Neural progenitor cell (in vitro differentiated cells): ENCODE data around the gene CCSER1.

Source experiments
- EZH2 ChIP-seq: fragments of 200-600 bp; sonication (generic); IDR thresholded peaks from 2 replicates; pipeline ENCODE4 v1.6.1; 2017; ENCODE audit warnings: antibody characterized with exemption, mild to moderate bottlenecking, moderate library complexity
- TF ChIP-seq, protein P1 (sequence below): fragments of 200-600 bp; sonication (generic); IDR thresholded peaks from 2 replicates; pipeline ENCODE4 v1.5.1; 2017; ENCODE audit warnings: antibody characterized with exemption, mild to moderate bottlenecking

DNA sequence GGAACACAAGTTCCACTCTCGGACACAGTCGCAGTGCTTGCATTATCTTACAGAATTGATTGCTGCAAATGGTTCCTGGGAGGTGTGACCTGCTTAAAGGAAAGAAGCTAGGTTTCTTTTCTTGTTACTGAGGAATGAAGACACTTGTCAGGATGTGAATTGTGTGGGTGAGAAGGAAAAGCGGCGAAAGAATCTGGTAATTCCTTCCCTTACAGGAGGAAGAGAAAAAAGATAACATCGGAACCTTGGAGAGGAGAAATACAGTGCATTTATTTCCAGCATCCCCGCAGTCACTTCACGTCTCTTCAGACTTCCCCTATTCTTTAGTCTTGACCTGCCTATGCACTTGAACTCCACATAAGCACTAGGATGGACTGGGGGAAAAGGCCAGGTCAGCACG, 389 bp upstream of the CCSER1 start:
- TF ChIP-seq, protein P1, sequence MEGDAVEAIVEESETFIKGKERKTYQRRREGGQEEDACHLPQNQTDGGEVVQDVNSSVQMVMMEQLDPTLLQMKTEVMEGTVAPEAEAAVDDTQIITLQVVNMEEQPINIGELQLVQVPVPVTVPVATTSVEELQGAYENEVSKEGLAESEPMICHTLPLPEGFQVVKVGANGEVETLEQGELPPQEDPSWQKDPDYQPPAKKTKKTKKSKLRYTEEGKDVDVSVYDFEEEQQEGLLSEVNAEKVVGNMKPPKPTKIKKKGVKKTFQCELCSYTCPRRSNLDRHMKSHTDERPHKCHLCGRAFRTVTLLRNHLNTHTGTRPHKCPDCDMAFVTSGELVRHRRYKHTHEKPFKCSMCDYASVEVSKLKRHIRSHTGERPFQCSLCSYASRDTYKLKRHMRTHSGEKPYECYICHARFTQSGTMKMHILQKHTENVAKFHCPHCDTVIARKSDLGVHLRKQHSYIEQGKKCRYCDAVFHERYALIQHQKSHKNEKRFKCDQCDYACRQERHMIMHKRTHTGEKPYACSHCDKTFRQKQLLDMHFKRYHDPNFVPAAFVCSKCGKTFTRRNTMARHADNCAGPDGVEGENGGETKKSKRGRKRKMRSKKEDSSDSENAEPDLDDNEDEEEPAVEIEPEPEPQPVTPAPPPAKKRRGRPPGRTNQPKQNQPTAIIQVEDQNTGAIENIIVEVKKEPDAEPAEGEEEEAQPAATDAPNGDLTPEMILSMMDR = no peak
- no peak for TF ChIP-seq EZH2
